ENCODE data around the gene GYPC. TPM values are rescaled to one million over a fixed set of nuclear protein-coding genes. Genes with fewer than 3 reads are reported as not detected.

GYPC gene
- total RNA-seq, 2 experiments from 2014 or later, result 148 to 157 TPM

- Histone ChIP-seq H3K4me1 (ENCODE audit: insufficient read depth, low read length) (no peaks in the 10 kb centered on the region), H3K9me3 (ENCODE audit: control insufficient read depth in 1 of 2, insufficient read depth in 1 of 2, low read length in 2 of 2) (peaks cover 7 to 8% of the 10 kb centered on the region in 2 experiments), H3K27me3 (ENCODE audit: control insufficient read depth in 1 of 2, insufficient read depth in 2 of 2, low read length in 2 of 2) (no peaks in the 10 kb centered on the region), H3K36me3 (ENCODE audit: insufficient read depth, low read length) (peaks cover 53% of the 10 kb centered on the region), H3K27ac (ENCODE audit: low read depth in 1 of 2, low read length in 2 of 2) (no peak overlapping the region), H3K4me3 (ENCODE audit: low read length) (no peak overlapping the region)
- ChIA-PET POLR2A (interaction anchor here (0.8 to 1.0 kb wide), 2 partner anchors 33 to 39 kb away, joined by 3 to 4 read pairs; no protein-coding TSS in a partner anchor), CTCF (no interaction called here)
- no peak overlapping the region for H3K4me3 Mint-ChIP-seq
- intact Hi-C loops (cut with DNase I, micrococcal nuclease), result no loop called here
- H3K27me3 Mint-ChIP-seq, result no peaks in the 10 kb centered on the region
- H3K4me1 Mint-ChIP-seq (ENCODE audit: low read depth), result peaks cover 4% of the 10 kb centered on the region
- H3K36me3 Mint-ChIP-seq (ENCODE audit: low read depth), result peaks cover 86% of the 10 kb centered on the region
- no peak for ATAC-seq (ENCODE audit: poor library complexity)
- H3K27ac Mint-ChIP-seq, result peak overlapping the region; percentile 39
- peaks cover 7% of the 10 kb centered on the region for H3K9me3 Mint-ChIP-seq
- DNase-seq, result no peak
- TF ChIP-seq CTCF (IDR thresholded peaks at IDR 0.05), result no peak
Observed at GRCh38 chr2:126696644-126697520, 40.9 kb downstream of the GYPC start.

GRCh38 chr2:126698376-126698775 lies 42.4 kb downstream of the GYPC start:
- Mint-ChIP-seq H3K27ac (peak overlapping the region; percentile 19), H3K9me3 (peaks cover 2% of the 10 kb centered on the region), H3K4me1 (ENCODE audit: low read depth) (peaks cover 10% of the 10 kb centered on the region), H3K27me3 (no peaks in the 10 kb centered on the region), H3K4me3 (no peak overlapping the region), H3K36me3 (ENCODE audit: low read depth) (peaks cover 75% of the 10 kb centered on the region)
- DNase-seq (no peak), ATAC-seq (ENCODE audit: poor library complexity) (no peak)
- Histone ChIP-seq H3K27me3 (ENCODE audit: control insufficient read depth in 1 of 2, insufficient read depth in 2 of 2, low read length in 2 of 2) (no peaks in the 10 kb centered on the region), H3K9me3 (ENCODE audit: control insufficient read depth in 1 of 2, insufficient read depth in 1 of 2, low read length in 2 of 2) (peaks cover 0 to 4% of the 10 kb centered on the region in 2 experiments), H3K4me1 (ENCODE audit: insufficient read depth, low read length) (no peaks in the 10 kb centered on the region), H3K27ac (ENCODE audit: low read depth in 1 of 2, low read length in 2 of 2) (no peak overlapping the region), H3K4me3 (ENCODE audit: low read length) (no peak overlapping the region), H3K36me3 (ENCODE audit: insufficient read depth, low read length) (peaks cover 45% of the 10 kb centered on the region)
- ChIA-PET CTCF (no interaction called here), POLR2A (no interaction called here)
- intact Hi-C loops (cut with DNase I, micrococcal nuclease), result no loop called here
- no peak for TF ChIP-seq CTCF (IDR thresholded peaks at IDR 0.05)

GRCh38 chr2:126699018-126699417 lies 43.1 kb downstream of the GYPC start:
- Mint-ChIP-seq H3K4me3 (no peak overlapping the region), H3K27ac (peak overlapping the region; percentile 2), H3K4me1 (ENCODE audit: low read depth) (peaks cover 10% of the 10 kb centered on the region), H3K9me3 (peaks cover 2% of the 10 kb centered on the region), H3K36me3 (ENCODE audit: low read depth) (peaks cover 69% of the 10 kb centered on the region), H3K27me3 (no peaks in the 10 kb centered on the region)
- Histone ChIP-seq H3K27me3 (ENCODE audit: control insufficient read depth in 1 of 2, insufficient read depth in 2 of 2, low read length in 2 of 2) (no peaks in the 10 kb centered on the region), H3K4me1 (ENCODE audit: insufficient read depth, low read length) (no peaks in the 10 kb centered on the region), H3K36me3 (ENCODE audit: insufficient read depth, low read length) (peaks cover 39% of the 10 kb centered on the region), H3K4me3 (ENCODE audit: low read length) (no peak overlapping the region), H3K9me3 (ENCODE audit: control insufficient read depth in 1 of 2, insufficient read depth in 1 of 2, low read length in 2 of 2) (no peaks in the 10 kb centered on the region), H3K27ac (ENCODE audit: low read depth in 1 of 2, low read length in 2 of 2) (no peak overlapping the region)
- intact Hi-C loops (cut with DNase I, micrococcal nuclease), result no loop called here
- no peak for DNase-seq
- TF ChIP-seq CTCF (IDR thresholded peaks at IDR 0.05), result no peak
- CTCF ChIA-PET, result no interaction called here
- POLR2A ChIA-PET, result interaction anchor here (1.1 kb wide), 1 partner anchor 12 kb away, joined by 3 read pairs; no protein-coding TSS in a partner anchor
- ATAC-seq (ENCODE audit: poor library complexity), result no peak

All from CD4-positive, alpha-beta T cell (primary cell).